ENCODE results near the gene EAPP.

GRCh38 chr14:34502001-34502400, 37.5 kb downstream of the EAPP start:
- TF ChIP-seq POLR2A (IDR thresholded peaks at IDR 0.05; ENCODE audit: low read depth, low read length) = no peak
- no peak for TF ChIP-seq TAF1 (IDR thresholded peaks at IDR 0.05; ENCODE audit: low read depth, low read length)
- TF ChIP-seq POLR2AphosphoS5 (IDR thresholded peaks at IDR 0.05; ENCODE audit: low read depth, low read length) = no peak
